Measurements from ENCODE around the gene TADA2B. TPM values are rescaled to one million over a fixed set of nuclear protein-coding genes. Genes with fewer than 3 reads are reported as not detected.

The TADA2B gene
- total and polyA plus RNA-seq, 2 experiments from 2014 or later, result 3.6 to 11.4 TPM

DNA sequence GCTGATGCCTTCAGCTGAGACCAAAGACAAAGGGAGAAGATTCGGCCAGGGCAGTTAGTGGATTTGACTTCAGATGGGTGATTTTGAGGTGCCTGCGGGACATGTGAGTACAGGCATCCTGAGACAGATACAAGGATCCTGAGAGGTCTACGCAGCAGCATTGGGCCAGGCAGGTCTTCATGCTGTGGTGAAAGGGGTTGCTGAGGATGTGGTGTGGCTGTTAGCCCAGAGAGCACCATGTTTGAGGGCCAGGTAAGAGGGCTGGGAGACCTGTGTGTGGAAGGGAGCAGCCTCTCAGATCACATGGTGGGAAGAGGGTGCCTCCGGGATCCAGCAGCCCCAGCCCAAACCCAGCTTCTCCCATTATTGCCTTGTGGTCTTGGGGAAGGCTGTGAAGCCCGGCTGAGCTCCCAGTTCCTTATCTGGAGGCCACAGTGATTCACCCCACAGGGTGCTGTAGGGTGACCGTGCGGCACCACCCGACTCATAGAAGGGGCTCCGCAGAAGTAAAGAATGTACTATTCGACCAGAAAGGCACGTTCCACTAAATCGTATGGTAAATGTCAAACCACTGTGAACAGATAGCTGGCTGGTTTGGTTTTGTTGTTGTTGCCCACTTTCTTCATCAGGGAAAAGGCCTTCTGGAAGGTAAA lies 27.7 kb upstream of the TADA2B start (continued):
- TF ChIP-seq, protein P1, sequence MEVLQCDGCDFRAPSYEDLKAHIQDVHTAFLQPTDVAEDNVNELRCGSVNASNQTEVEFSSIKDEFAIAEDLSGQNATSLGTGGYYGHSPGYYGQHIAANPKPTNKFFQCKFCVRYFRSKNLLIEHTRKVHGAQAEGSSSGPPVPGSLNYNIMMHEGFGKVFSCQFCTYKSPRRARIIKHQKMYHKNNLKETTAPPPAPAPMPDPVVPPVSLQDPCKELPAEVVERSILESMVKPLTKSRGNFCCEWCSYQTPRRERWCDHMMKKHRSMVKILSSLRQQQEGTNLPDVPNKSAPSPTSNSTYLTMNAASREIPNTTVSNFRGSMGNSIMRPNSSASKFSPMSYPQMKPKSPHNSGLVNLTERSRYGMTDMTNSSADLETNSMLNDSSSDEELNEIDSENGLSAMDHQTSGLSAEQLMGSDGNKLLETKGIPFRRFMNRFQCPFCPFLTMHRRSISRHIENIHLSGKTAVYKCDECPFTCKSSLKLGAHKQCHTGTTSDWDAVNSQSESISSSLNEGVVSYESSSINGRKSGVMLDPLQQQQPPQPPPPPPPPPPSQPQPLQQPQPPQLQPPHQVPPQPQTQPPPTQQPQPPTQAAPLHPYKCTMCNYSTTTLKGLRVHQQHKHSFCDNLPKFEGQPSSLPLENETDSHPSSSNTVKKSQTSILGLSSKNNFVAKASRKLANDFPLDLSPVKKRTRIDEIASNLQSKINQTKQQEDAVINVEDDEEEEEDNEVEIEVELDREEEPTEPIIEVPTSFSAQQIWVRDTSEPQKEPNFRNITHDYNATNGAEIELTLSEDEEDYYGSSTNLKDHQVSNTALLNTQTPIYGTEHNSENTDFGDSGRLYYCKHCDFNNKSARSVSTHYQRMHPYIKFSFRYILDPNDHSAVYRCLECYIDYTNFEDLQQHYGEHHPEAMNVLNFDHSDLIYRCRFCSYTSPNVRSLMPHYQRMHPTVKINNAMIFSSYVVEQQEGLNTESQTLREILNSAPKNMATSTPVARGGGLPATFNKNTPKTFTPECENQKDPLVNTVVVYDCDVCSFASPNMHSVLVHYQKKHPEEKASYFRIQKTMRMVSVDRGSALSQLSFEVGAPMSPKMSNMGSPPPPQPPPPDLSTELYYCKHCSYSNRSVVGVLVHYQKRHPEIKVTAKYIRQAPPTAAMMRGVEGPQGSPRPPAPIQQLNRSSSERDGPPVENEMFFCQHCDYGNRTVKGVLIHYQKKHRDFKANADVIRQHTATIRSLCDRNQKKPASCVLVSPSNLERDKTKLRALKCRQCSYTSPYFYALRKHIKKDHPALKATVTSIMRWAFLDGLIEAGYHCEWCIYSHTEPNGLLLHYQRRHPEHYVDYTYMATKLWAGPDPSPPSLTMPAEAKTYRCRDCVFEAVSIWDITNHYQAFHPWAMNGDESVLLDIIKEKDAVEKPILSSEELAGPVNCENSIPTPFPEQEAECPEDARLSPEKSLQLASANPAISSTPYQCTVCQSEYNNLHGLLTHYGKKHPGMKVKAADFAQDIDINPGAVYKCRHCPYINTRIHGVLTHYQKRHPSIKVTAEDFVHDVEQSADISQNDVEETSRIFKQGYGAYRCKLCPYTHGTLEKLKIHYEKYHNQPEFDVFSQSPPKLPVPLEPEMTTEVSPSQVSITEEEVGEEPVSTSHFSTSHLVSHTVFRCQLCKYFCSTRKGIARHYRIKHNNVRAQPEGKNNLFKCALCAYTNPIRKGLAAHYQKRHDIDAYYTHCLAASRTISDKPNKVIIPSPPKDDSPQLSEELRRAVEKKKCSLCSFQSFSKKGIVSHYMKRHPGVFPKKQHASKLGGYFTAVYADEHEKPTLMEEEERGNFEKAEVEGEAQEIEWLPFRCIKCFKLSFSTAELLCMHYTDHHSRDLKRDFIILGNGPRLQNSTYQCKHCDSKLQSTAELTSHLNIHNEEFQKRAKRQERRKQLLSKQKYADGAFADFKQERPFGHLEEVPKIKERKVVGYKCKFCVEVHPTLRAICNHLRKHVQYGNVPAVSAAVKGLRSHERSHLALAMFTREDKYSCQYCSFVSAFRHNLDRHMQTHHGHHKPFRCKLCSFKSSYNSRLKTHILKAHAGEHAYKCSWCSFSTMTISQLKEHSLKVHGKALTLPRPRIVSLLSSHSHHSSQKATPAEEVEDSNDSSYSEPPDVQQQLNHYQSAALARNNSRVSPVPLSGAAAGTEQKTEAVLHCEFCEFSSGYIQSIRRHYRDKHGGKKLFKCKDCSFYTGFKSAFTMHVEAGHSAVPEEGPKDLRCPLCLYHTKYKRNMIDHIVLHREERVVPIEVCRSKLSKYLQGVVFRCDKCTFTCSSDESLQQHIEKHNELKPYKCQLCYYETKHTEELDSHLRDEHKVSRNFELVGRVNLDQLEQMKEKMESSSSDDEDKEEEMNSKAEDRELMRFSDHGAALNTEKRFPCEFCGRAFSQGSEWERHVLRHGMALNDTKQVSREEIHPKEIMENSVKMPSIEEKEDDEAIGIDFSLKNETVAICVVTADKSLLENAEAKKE (CRISPR knock-in tag; IDR thresholded peaks at IDR 0.05), result no peak
- TF ChIP-seq STAT1 (IDR thresholded peaks at IDR 0.05; ENCODE audit: unreplicated experiment) (no peak), ZNF114 (CRISPR knock-in tag; IDR thresholded peaks at IDR 0.05) (no peak), EZH2phosphoT487 (IDR thresholded peaks at IDR 0.05; ENCODE audit: unreplicated experiment) (no peak), EZH2 (IDR thresholded peaks at IDR 0.05; ENCODE audit: low read depth, unreplicated experiment) (no peak), POLR2AphosphoS5 (IDR thresholded peaks at IDR 0.05; ENCODE audit: low read depth) (no peak)
- TF ChIP-seq, protein P2, sequence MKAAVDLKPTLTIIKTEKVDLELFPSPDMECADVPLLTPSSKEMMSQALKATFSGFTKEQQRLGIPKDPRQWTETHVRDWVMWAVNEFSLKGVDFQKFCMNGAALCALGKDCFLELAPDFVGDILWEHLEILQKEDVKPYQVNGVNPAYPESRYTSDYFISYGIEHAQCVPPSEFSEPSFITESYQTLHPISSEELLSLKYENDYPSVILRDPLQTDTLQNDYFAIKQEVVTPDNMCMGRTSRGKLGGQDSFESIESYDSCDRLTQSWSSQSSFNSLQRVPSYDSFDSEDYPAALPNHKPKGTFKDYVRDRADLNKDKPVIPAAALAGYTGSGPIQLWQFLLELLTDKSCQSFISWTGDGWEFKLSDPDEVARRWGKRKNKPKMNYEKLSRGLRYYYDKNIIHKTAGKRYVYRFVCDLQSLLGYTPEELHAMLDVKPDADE (IDR thresholded peaks at IDR 0.05), result no peak
- TF ChIP-seq, protein P3, sequence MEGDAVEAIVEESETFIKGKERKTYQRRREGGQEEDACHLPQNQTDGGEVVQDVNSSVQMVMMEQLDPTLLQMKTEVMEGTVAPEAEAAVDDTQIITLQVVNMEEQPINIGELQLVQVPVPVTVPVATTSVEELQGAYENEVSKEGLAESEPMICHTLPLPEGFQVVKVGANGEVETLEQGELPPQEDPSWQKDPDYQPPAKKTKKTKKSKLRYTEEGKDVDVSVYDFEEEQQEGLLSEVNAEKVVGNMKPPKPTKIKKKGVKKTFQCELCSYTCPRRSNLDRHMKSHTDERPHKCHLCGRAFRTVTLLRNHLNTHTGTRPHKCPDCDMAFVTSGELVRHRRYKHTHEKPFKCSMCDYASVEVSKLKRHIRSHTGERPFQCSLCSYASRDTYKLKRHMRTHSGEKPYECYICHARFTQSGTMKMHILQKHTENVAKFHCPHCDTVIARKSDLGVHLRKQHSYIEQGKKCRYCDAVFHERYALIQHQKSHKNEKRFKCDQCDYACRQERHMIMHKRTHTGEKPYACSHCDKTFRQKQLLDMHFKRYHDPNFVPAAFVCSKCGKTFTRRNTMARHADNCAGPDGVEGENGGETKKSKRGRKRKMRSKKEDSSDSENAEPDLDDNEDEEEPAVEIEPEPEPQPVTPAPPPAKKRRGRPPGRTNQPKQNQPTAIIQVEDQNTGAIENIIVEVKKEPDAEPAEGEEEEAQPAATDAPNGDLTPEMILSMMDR (conservative IDR thresholded peaks at IDR 0.05; ENCODE audit: low read depth in 2 of 2), result no peak

Measured in GM23338 (cell line).